HEK293 (cell line): ENCODE results near the gene HTR4.

Source experiments
- CTCF ChIP-seq: fragments of 450-650 bp; formaldehyde crosslinking; IDR thresholded peaks from 2 replicates; pipeline ENCODE4 v1.5.1; 2016; ENCODE audit warnings: missing biosample characterization, missing genetic modification characterization
- KLF1 ChIP-seq: fragments of 450-650 bp; formaldehyde crosslinking; IDR thresholded peaks from 2 replicates; pipeline ENCODE4 v1.5.1; 2016; ENCODE audit warnings: missing biosample characterization, missing genetic modification characterization
- ZBTB17 ChIP-seq: fragments of 450-650 bp; formaldehyde crosslinking; IDR thresholded peaks from 2 replicates; pipeline ENCODE4 v1.5.1; 2016; ENCODE audit warnings: missing biosample characterization, missing genetic modification characterization
- ZNF121 ChIP-seq: fragments of 450-650 bp; formaldehyde crosslinking; IDR thresholded peaks from 2 replicates; pipeline ENCODE4 v1.5.1; 2016; ENCODE audit warnings: missing biosample characterization, missing genetic modification characterization

- TF ChIP-seq KLF1 (tag by site-specific recombination) (no peak), CTCF (tag by site-specific recombination) (no peak), ZNF121 (tag by site-specific recombination) (no peak), ZBTB17 (tag by site-specific recombination) (no peak)
Observed at GRCh38 chr5:148636353-148636752, 18.0 kb downstream of the HTR4 start.
